Neural cell (in vitro differentiated cells): ENCODE measurements around the gene PEAK1. TPM values are rescaled to one million over a fixed set of nuclear protein-coding genes. Genes with fewer than 3 reads are reported as not detected.

Source experiments
- H2AFZ ChIP-seq: fragments of 200-600, 300-800 bp; sonication (generic), shearing (Covaris generic); 2 replicates; pipeline ENCODE4 v1.6.0; 2014; ENCODE audit warnings: low read depth, mild to moderate bottlenecking, antibody characterized with exemption, low read length, moderate library complexity
- H3F3A ChIP-seq: fragments of 200-600 bp; shearing (Covaris generic); 2 replicates; pipeline ENCODE4 v1.6.1; 2016; ENCODE audit warnings: mild to moderate bottlenecking, moderate library complexity, mixed read lengths, antibody characterized with exemption, low read length; ENCODE audit not compliant: insufficient read depth, poor library complexity, severe bottlenecking
- H3K27ac ChIP-seq: fragments of 200-600, 300-800 bp; sonication (generic), shearing (Covaris generic); 2 replicates; pipeline ENCODE4 v1.5.1; 2014; ENCODE audit warnings: mild to moderate bottlenecking, low read length, moderate library complexity
- H3K27me3 ChIP-seq: fragments of 300-800, 200-600 bp; sonication (generic), shearing (Covaris generic); 2 replicates; pipeline ENCODE4 v1.6.0; 2014; ENCODE audit warnings: mild to moderate bottlenecking, low read depth, low read length, moderate library complexity; ENCODE audit not compliant: insufficient read depth
- H3K36me3 ChIP-seq: fragments of 300-800, 200-600 bp; sonication (generic), shearing (Covaris generic); 2 replicates; pipeline ENCODE4 v1.5.1; 2014; ENCODE audit warnings: mild to moderate bottlenecking, antibody characterized with exemption, low read length, moderate library complexity; ENCODE audit not compliant: insufficient read depth
- H3K4me2 ChIP-seq: fragments of 300-800, 200-600 bp; sonication (generic), shearing (Covaris generic); 2 replicates; pipeline ENCODE4 v1.6.0; 2014; ENCODE audit warnings: mild to moderate bottlenecking, low read length
- H3K4me3 ChIP-seq: fragments of 300-800, 200-600 bp; sonication (generic), shearing (Covaris generic); 2 replicates; pipeline ENCODE4 v1.5.1; 2014; ENCODE audit warnings: mild to moderate bottlenecking, low read length, moderate library complexity
- H3K79me2 ChIP-seq: fragments of 200-600 bp; shearing (Covaris generic); replicated peaks from 2 replicates; pipeline ENCODE4 v1.6.0; 2014; ENCODE audit warnings: mild to moderate bottlenecking, low read length, moderate library complexity; ENCODE audit not compliant: insufficient read depth
- H3K9ac ChIP-seq: fragments of 300-800, 200-600 bp; sonication (generic), shearing (Covaris generic); 2 replicates; pipeline ENCODE4 v1.6.1; 2016; ENCODE audit warnings: mild to moderate bottlenecking, low read length, mixed read lengths
- H3K9me2 ChIP-seq: fragments of 200-600 bp; shearing (Covaris generic); 2 replicates; pipeline ENCODE4 v1.6.1; 2016; ENCODE audit warnings: mild to moderate bottlenecking, low read length, mixed read lengths; ENCODE audit not compliant: insufficient read depth
- H3K9me3 ChIP-seq: fragments of 200-600, 300-800 bp; sonication (generic), shearing (Covaris generic); 2 replicates; pipeline ENCODE4 v1.6.1; 2016; ENCODE audit warnings: mild to moderate bottlenecking, mixed run types, low read length, moderate library complexity, mixed read lengths
- H4K20me1 ChIP-seq: fragments of 200-600 bp; shearing (Covaris generic); 2 replicates; pipeline ENCODE4 v1.6.1; 2016; ENCODE audit warnings: mild to moderate bottlenecking, mixed run types; ENCODE audit not compliant: insufficient read depth
- CTCF ChIP-seq: fragments of 450-650 bp; IDR thresholded peaks from 2 replicates; pipeline ENCODE4 v1.5.1; 2014; ENCODE audit warnings: antibody characterized with exemption, mild to moderate bottlenecking, moderate library complexity; ENCODE audit not compliant: poor library complexity, severe bottlenecking
- EP300 ChIP-seq: fragments of 450-650 bp; conservative IDR thresholded peaks from 2 replicates; pipeline ENCODE4 v1.6.1; 2014; ENCODE audit warnings: antibody characterized with exemption, mild to moderate bottlenecking, moderate library complexity; ENCODE audit not compliant: poor library complexity, severe bottlenecking
- EZH2 ChIP-seq: fragments of 200-600, 300-800 bp; shearing (Covaris generic), sonication (generic); IDR thresholded peaks from 2 replicates; pipeline ENCODE4 v1.6.1; 2014; ENCODE audit warnings: antibody characterized with exemption, low read length, borderline replicate concordance, mild to moderate bottlenecking; ENCODE audit not compliant: insufficient read depth, poor library complexity, severe bottlenecking
- MXI1 ChIP-seq: fragments of 450-650 bp; conservative IDR thresholded peaks from 2 replicates; pipeline ENCODE4 v1.6.1; 2014; ENCODE audit warnings: antibody characterized with exemption, mild to moderate bottlenecking; ENCODE audit not compliant: poor library complexity, severe bottlenecking
- POLR2AphosphoS5 ChIP-seq: IDR thresholded peaks from 2 replicates; pipeline ENCODE4 v1.6.1; 2012
- RAD21 ChIP-seq: fragments of 450-650 bp; conservative IDR thresholded peaks from 2 replicates; pipeline ENCODE4 v1.6.1; 2014; ENCODE audit warnings: antibody characterized with exemption, mild to moderate bottlenecking, moderate library complexity
- REST ChIP-seq: IDR thresholded peaks from 2 replicates; pipeline ENCODE4 v1.6.1; 2012; ENCODE audit warnings: borderline replicate concordance
- SMC3 ChIP-seq: fragments of 450-650 bp; conservative IDR thresholded peaks from 2 replicates; pipeline ENCODE4 v1.6.1; 2014; ENCODE audit warnings: antibody characterized with exemption, mild to moderate bottlenecking, moderate library complexity; ENCODE audit not compliant: poor library complexity
- TAF1 ChIP-seq: IDR thresholded peaks from 2 replicates; pipeline ENCODE4 v1.6.1; 2012; ENCODE audit warnings: low read depth
- polyA plus RNA-seq: library from polyadenylated mRNA; depleted of rRNA; stranded (reverse); fragments of >200 nt; gene quantifications from 2 replicates; pipeline ENCODE4 v1.2.3, GENCODE V29; 2014

Gene PEAK1
- polyA plus RNA-seq, 1 donor from 2014 or later, result 5.8 TPM

GRCh38 chr15:77052556-77052955 lies 367.3 kb downstream of the PEAK1 start:
- Histone ChIP-seq H3K9me3 (no peaks in the 10 kb centered on the region), H3K9ac (no peak overlapping the region), H3F3A (no peaks in the 10 kb centered on the region), H3K9me2 (no peaks in the 10 kb centered on the region), H3K4me2 (no peak overlapping the region), H3K79me2 (peaks cover 11% of the 10 kb centered on the region), H2AFZ (no peak overlapping the region), H4K20me1 (no peaks in the 10 kb centered on the region), H3K4me3 (no peak overlapping the region), H3K27me3 (no peaks in the 10 kb centered on the region), H3K27ac (no peak overlapping the region), H3K36me3 (peaks cover 5% of the 10 kb centered on the region)
- no peak for TF ChIP-seq EP300
- no peak for TF ChIP-seq SMC3
- no peak for TF ChIP-seq REST
- TF ChIP-seq RAD21, result no peak
- no peak for TF ChIP-seq EZH2
- no peak for TF ChIP-seq CTCF
- no peak for TF ChIP-seq TAF1
- no peak for TF ChIP-seq MXI1
- no peak for TF ChIP-seq POLR2AphosphoS5

Other genes starting within 250 kb of the PEAK1 start
- gene HMG20A, start 784 bp upstream of the PEAK1 start, polyA plus RNA-seq, result 52.2 and 52.4 TPM in 2 replicates
- gene LINGO1, start 212.8 kb upstream of the PEAK1 start, polyA plus RNA-seq, result 34.4 and 35.3 TPM in 2 replicates